Stimulated activated CD4-positive, alpha-beta T cell treated with anti-CD3 and anti-CD28 coated beads, Interleukin-4, amount 100 ng/mL, for 48 hours (primary cell): ENCODE data around the gene GCDH.

Source experiments
- DNase-seq, 2 donors: peaks; one replicate each; pipeline ENCODE4 v3.0.0-alpha.2; 2020; ENCODE audit warnings: low read depth in 2 of 2

The GCDH gene

GRCh38 chr19:12939975-12940423 lies 49.0 kb downstream of the GCDH start:
- no peak for DNase-seq

GRCh38 chr19:12940897-12941296 lies 49.9 kb downstream of the GCDH start:
- DNase-seq = no peak

GRCh38 chr19:12943437-12944044 lies 52.6 kb downstream of the GCDH start:
- no peak for DNase-seq

GRCh38 chr19:12944104-12944674 lies 53.2 kb downstream of the GCDH start:
- DNase-seq = no peak

GRCh38 chr19:12945479-12946091 lies 54.6 kb downstream of the GCDH start, which contains the start of gene RAD23A:
RAD23A (plus strand) TSS chr19:12945862; CDS start chr19:12945949, 87 bp downstream.
- peak; percentile 98 to 99 for DNase-seq

- DNase-seq = peak; percentile 44 to 54
Measured at GRCh38 chr19:12946092-12946721, 55.2 kb downstream of the GCDH start.

- no peak for DNase-seq
Measured at GRCh38 chr19:12946731-12947496, 56.0 kb downstream of the GCDH start.

GRCh38 chr19:12947702-12948611 lies 57.0 kb downstream of the GCDH start:
- no peak for DNase-seq

- no peak for DNase-seq
Measured at GRCh38 chr19:12948612-12949362, 57.8 kb downstream of the GCDH start.
